PC-3 (cell line): Measurements from ENCODE around the gene TBC1D14.

Source experiments
- EZH2 ChIP-seq: fragments of 300-600 bp; sonication (generic); IDR thresholded peaks from one replicate; pipeline ENCODE4 v1.6.1; 2017; ENCODE audit warnings: antibody characterized with exemption, mild to moderate bottlenecking, low read length; ENCODE audit not compliant: unreplicated experiment
- TF ChIP-seq, protein P1 (sequence below): fragments of 300-600 bp; sonication (generic); conservative IDR thresholded peaks from 2 replicates; pipeline ENCODE4 v1.5.1; 2017; ENCODE audit warnings: antibody characterized with exemption, low read depth, mild to moderate bottlenecking, low read length

DNA sequence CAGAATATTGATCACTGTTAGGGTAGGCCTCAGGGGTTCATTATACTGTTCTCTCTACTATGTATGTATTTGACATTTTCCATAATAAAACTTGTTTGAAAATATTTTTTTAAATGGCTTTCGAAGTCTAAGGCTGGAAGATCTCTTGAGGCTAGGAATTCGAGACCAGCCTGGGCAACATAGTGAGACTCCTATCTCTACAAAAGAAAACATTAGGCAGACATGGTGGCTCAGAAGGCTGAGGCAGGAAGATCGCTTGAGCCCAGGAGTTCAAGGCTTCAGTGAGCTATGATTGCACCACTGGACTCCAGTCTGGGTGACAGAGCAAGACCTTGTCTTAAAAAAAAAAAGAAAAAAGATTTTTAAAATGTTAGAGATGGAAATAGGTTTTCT, 15.5 kb upstream of the TBC1D14 start:
- TF ChIP-seq, protein P1, sequence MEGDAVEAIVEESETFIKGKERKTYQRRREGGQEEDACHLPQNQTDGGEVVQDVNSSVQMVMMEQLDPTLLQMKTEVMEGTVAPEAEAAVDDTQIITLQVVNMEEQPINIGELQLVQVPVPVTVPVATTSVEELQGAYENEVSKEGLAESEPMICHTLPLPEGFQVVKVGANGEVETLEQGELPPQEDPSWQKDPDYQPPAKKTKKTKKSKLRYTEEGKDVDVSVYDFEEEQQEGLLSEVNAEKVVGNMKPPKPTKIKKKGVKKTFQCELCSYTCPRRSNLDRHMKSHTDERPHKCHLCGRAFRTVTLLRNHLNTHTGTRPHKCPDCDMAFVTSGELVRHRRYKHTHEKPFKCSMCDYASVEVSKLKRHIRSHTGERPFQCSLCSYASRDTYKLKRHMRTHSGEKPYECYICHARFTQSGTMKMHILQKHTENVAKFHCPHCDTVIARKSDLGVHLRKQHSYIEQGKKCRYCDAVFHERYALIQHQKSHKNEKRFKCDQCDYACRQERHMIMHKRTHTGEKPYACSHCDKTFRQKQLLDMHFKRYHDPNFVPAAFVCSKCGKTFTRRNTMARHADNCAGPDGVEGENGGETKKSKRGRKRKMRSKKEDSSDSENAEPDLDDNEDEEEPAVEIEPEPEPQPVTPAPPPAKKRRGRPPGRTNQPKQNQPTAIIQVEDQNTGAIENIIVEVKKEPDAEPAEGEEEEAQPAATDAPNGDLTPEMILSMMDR = no peak
- TF ChIP-seq EZH2 = no peak
